ENCODE measurements around the gene HEATR1.

HEATR1 gene

GRCh38 chr1:236543065-236543669 lies 61.1 kb downstream of the HEATR1 start:
- peak; percentile 30 for DNase-seq (ENCODE audit: low read depth, low spot score)

GRCh38 chr1:236541710-236542109 lies 62.6 kb downstream of the HEATR1 start:
- no peak for DNase-seq (ENCODE audit: low read depth, low spot score)

GRCh38 chr1:236540813-236541465 lies 63.4 kb downstream of the HEATR1 start:
- DNase-seq (ENCODE audit: low read depth, low spot score) = no peak

DNA sequence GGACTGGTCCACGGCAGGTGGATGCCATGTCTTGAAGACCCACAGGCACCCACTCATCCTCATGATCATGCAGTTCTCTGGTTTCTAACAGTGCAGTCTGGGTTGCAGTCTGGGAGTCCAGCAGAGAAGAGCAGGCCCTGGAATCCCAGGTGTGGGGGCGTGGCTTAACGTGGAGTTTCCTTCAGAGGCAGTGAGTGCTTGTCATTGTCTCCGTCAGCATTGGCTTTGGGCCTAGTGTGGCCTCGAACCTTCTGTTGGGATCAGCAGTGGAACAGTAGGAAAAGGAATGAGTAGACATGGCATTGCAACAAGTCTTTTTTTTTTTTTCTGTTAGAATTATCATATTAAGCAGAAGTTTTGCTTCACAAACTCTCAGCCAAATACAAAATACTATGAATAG lies 67.8 kb downstream of the HEATR1 start:
- peak; percentile 21 for DNase-seq (ENCODE audit: low read depth, low spot score)

GRCh38 chr1:236535662-236536161 lies 68.6 kb downstream of the HEATR1 start:
- peak; percentile 71 for DNase-seq (ENCODE audit: low read depth, low spot score)

DNA sequence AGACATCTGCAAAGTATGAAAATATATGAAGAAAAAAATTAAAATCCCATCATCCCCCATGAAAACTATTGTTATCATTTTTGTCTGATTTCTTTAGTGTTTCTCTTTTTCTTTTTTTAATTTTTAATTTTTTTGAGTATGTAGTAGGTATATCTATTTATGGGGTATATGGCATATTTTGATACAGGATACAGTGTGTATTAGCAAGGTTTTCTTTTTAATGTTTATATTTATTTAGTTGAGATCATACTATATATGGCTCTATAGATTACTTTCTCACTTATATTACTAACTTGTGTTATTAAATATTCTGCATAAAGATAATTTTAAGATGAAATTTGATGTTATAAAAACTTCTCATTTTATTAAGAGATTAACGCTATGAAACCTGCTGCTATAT lies 69.1 kb downstream of the HEATR1 start:
- no peak for DNase-seq (ENCODE audit: low read depth, low spot score)

DNA sequence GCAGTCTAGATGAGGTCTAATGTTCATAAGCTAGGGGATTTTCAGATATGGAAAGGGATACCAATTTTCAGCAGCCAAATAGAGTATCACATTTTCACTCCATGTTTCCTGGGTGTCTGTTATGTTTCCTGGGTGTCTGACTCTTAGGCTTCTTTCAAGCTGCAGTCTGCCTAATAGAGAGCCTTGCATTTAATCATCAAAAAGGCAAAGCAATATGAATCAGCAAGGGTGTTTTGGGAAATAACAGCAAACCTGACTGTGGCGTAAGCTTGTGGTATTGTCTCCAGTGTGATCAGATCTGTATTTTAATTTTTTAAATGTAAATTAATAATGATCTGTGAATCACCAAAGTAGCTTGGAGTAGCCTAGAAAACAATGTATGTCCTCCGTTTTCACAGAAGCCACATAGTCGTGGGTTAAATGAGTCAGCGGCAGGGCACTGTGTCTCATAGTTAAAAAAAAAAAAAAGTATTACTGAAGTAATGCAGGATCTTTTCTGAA lies 70.1 kb downstream of the HEATR1 start:
- DNase-seq (ENCODE audit: low read depth, low spot score) = no peak

DNA sequence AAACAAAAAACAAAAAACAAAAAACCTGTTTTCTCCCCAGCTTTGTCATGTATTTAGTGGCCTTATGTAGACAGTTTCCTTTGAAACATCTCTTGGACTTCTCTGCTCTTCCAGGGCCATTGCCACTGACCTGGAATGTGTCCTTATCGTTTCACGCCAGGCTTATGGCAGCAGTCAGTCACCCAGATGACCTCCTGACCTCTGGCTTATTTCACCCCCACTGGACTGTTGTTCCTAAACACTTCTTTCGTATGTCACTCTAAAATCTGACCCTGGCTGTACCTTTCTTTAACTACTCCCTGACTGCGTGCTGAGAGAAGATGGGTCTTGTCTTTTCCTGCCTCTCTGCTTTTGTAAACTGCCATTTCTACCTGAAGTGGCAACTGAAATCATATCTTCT lies 71.5 kb downstream of the HEATR1 start:
- DNase-seq (ENCODE audit: low read depth, low spot score) = no peak

DNA sequence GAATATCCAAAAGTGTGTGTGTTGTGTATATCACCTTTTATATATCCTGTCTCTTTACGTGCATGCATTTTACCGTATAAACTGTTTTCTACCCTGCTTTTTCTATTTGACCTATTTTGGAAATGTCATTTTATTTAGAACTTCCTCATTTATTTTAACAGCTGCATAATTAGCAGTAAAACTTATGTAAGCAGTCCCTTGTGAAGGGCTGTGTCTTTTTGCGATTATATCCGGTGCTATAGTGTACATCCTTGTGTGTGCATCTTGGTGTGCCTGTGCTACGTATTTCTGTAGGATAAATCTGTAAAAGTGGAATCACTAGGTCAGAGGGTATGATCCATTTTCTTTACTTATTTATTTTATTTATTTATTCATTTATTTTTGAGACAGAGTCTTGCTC lies 73.4 kb downstream of the HEATR1 start:
- DNase-seq (ENCODE audit: low read depth, low spot score) = no peak

- DNase-seq (ENCODE audit: low read depth, low spot score) = no peak
These were observed 74.0 kb downstream of the HEATR1 start for GRCh38 chr1:236530286-236530685.

DNA sequence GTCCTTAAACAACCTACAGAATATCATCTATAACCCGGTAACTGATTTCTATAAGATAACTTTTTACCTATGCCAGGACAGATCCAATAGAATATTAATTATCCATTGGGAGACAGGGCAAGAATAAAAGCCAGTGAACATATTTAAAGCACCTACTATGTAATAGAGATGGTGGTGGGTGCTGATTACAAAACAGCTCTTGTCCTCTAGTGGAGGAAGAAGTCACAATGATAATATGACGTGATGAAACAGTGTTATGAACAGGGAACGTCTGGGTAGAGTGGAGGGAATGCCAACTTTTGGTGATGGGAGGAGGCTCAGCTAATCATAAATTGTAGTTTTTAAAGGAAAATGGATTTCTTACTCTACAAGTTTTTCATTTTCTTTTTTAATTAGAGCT lies 78.2 kb downstream of the HEATR1 start:
- no peak for DNase-seq (ENCODE audit: low read depth, low spot score)

DNA sequence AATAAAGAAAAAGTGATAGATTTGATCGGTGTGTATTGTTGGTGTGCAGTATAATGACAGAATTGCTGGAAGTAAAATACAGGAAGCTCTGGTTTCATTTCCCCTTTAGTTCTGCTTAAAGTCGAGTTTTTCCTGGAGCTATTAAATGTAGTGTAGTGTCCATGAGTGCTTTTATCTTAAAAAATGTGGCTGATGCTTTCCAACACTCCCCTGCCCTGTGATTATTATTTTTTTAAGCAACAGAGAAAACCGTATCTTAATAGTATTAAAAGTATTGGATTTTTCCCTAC lies 79.5 kb downstream of the HEATR1 start:
- DNase-seq (ENCODE audit: low read depth, low spot score) = no peak

DNA sequence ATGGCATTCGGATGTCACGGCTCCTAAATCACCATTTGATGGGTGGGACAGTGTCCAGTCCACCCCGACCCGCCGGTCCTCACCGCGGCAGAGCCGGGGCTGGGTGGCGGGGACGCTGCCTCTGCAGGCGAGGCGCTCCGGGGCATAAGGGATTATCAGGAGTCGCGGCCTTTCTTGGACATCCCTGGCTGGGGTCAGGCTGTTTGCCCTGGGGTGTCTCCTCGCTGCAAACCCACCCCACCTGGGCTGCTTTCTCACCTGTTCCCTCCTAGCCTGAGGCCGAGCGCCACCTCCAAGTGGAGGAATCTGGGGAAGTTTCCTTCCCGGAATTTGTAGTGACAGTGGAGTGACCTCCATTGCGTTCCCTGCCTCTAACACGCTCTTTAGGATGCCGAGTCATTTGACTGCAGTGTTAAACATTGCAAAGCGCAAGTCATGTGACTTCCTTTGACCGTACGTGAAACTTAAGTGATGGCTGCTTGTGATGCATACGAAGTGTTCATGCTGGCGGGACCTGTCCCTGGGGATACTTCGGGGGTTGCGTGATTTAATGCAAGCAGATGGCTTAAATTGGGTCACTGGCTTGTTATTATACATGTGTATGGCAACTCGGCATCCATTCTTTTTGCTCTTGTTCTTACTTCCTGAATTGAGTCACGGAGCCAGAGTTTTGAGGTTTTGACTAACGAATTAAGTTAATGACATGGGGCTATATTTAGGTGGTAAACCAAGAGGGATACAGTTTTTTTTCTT lies 80.0 kb downstream of the HEATR1 start:
- DNase-seq (ENCODE audit: low read depth, low spot score) = peak; percentile 79

DNA sequence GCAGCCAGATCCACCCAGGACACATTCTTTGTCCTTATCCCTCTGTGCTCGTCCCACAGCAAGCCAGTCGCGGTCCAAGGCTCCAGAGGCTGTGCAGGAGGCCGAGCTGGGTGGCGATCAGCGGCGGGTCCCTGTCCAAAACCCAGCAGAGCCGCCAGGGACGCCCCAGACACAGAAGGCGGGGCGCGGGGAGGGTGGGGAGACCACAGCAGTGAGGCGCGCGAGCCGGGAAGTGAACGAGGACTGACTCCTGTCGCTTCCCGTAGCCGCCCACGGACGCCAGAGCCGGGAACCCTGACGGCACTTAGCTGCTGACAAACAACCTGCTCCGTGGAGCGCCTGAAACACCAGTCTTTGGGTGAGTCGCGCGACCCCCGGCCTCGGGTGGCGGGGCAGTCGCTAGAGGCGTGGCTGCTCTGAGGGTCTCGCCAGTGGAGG lies 80.6 kb downstream of the HEATR1 start, which contains the start of gene LGALS8:
Gene LGALS8, plus strand, starts transcription at position 279 of the 438 bp plus-strand sequence. CDS start 2,089 bp downstream, outside the sequence.
- DNase-seq (ENCODE audit: low read depth, low spot score) = peak; percentile 55

DNA sequence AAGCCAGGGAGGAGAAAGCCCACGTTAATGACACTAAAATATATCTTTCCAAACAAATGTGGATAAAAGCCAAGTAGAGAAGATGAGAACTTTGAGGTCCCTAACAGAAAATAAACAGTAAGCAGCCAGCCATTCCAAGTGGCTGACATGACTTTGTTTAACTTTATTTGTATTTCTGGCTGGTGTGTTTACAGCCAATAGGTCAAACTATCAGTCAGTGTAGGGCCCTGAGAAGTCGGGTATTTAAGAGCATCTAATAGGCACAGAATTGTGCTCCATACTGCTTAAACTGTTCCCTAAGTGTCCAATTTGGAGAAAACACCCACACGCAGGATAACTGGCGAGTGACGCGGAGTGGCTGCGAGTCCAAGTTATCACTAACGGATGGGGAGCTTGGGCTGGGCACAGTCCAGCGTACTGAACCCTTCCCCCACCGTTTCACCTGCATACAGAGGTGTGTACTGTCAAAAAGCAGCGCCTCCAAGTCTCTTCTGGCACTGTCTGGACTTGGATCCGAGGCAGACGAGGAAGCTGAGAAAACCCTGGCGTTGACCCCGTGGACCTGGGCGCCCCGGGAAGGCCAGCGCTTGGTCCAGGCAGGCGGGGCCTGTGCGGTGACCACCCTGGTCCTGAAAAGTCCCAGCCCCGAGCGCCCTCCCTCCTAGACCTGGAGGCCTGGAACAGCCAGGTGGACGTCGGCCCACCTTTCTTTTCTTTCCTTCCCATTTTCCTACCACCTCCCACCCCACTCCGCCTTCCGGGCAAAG lies 81.2 kb downstream of the HEATR1 start:
- peak; percentile 40 for DNase-seq (ENCODE audit: low read depth, low spot score)

DNA sequence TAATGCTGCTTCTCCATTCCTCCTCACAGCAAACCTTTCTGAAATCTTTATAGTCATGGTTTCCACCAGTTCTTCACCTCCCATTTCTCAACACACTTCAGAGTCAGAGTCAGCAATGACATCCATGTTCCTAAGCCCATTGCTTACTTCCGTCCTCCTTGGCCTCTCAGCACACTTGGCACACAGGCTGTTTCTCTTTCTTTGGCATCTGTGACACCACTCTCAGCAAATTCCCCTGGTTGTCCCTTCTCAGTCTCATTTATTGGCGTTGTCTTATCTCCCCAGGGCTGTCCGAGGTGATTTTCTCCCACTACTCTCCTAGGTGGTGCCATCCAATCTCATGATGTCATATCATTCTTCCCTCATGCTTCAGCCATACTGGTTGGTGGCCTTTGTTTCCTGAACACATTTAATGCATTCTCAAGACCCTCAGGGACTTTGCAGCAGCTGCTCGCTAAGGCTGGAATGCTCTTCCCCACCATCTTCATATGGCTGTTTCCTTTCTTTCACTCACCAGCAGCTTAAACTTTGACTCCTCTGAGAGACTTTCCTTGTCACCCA lies 83.8 kb downstream of the HEATR1 start:
- peak; percentile 52 for DNase-seq (ENCODE audit: low read depth, low spot score)

GRCh38 chr1:236518322-236518721 lies 86.0 kb downstream of the HEATR1 start:
- no peak for DNase-seq (ENCODE audit: low read depth, low spot score)

- no peak for DNase-seq (ENCODE audit: low read depth, low spot score)
These were observed 87.2 kb downstream of the HEATR1 start for GRCh38 chr1:236516929-236517704.

GRCh38 chr1:236515443-236515958 lies 88.8 kb downstream of the HEATR1 start:
- DNase-seq (ENCODE audit: low read depth, low spot score) = no peak

GRCh38 chr1:236514703-236515442 lies 89.4 kb downstream of the HEATR1 start:
- DNase-seq (ENCODE audit: low read depth, low spot score) = no peak
